Hepatocyte (in vitro differentiated cells): ENCODE data around the gene RBBP5. TPM values are rescaled to one million over a fixed set of nuclear protein-coding genes. Genes with fewer than 3 reads are reported as not detected.

Experiments
- DNase-seq: peaks from one replicate; pipeline ENCODE4 v3.0.0-alpha.2; 2016; ENCODE audit warnings: low spot score
- H2AFZ ChIP-seq: fragments of 200-600 bp; sonication (generic); 2 replicates; pipeline ENCODE4 v1.6.0; 2016; ENCODE audit warnings: antibody characterized with exemption, mild to moderate bottlenecking
- H3K27ac ChIP-seq: fragments of 200-600 bp; sonication (generic); 2 replicates; pipeline ENCODE4 v1.5.1; 2016; ENCODE audit warnings: mild to moderate bottlenecking
- H3K27me3 ChIP-seq: fragments of 200-600 bp; sonication (generic); 2 replicates; pipeline ENCODE4 v1.6.1; 2016
- H3K36me3 ChIP-seq: fragments of 200-600 bp; sonication (generic); replicated peaks from 2 replicates; pipeline ENCODE4 v1.5.1; 2016; ENCODE audit warnings: low read depth; ENCODE audit not compliant: insufficient read depth
- H3K4me1 ChIP-seq: fragments of 200-600 bp; sonication (generic); 2 replicates; pipeline ENCODE4 v1.5.1; 2016; ENCODE audit warnings: mild to moderate bottlenecking, moderate library complexity; ENCODE audit not compliant: insufficient read depth
- H3K4me2 ChIP-seq: fragments of 200-600 bp; sonication (generic); 2 replicates; pipeline ENCODE4 v1.6.0; 2016
- H3K4me3 ChIP-seq: fragments of 200-600 bp; sonication (generic); 2 replicates; pipeline ENCODE4 v1.5.1; 2016; ENCODE audit warnings: mild to moderate bottlenecking
- H3K79me2 ChIP-seq: fragments of 200-600 bp; sonication (generic); 2 replicates; pipeline ENCODE4 v1.6.0; 2017; ENCODE audit warnings: mild to moderate bottlenecking
- H3K9me2 ChIP-seq: fragments of 200-600 bp; sonication (generic); replicated peaks from 2 replicates; pipeline ENCODE4 v1.6.0; 2017; ENCODE audit warnings: mild to moderate bottlenecking; ENCODE audit not compliant: insufficient read depth
- H3K9me3 ChIP-seq: fragments of 200-600 bp; sonication (generic); 2 replicates; pipeline ENCODE4 v1.5.1; 2016; ENCODE audit warnings: low read depth, mild to moderate bottlenecking
- H4K20me1 ChIP-seq: fragments of 200-600 bp; sonication (generic); 2 replicates; pipeline ENCODE4 v1.6.0; 2016; ENCODE audit warnings: mild to moderate bottlenecking; ENCODE audit not compliant: insufficient read depth, poor library complexity, severe bottlenecking
- CTCF ChIP-seq: fragments of 200-600 bp; sonication (generic); IDR thresholded peaks from 2 replicates; pipeline ENCODE4 v1.5.1; 2016; ENCODE audit warnings: antibody characterized with exemption, mild to moderate bottlenecking; ENCODE audit not compliant: poor library complexity
- EZH2 ChIP-seq: fragments of 200-600 bp; sonication (generic); IDR thresholded peaks from 2 replicates; pipeline ENCODE4 v1.6.1; 2016; ENCODE audit warnings: antibody characterized with exemption, mild to moderate bottlenecking, borderline replicate concordance
- EZH2phosphoT487 ChIP-seq: fragments of 200-600 bp; sonication (generic); IDR thresholded peaks from one replicate; pipeline ENCODE4 v1.6.1; 2018; ENCODE audit warnings: antibody characterized with exemption, mild to moderate bottlenecking, low read depth, moderate library complexity; ENCODE audit not compliant: unreplicated experiment, severe bottlenecking
- WGBS: methylation state at CpG from one replicate; pipeline ENCODE4 v1.1.6; 2016; ENCODE audit warnings: low lambda C conversion rate; ENCODE audit errors: missing lambda C conversion rate; 5-methylcytosine and 5-hydroxymethylcytosine counted together
- polyA plus RNA-seq: library from polyadenylated mRNA; unstranded; fragments of >200 nt; fragmentation: Nextera tagmentation; extraction: Ambion mirVana; gene quantifications from 2 replicates; pipeline ENCODE4 v1.2.1, GENCODE V29; 2016
- total RNA-seq: library from RNA; depleted of rRNA; stranded (reverse); fragments of >200 nt; gene quantifications from 2 replicates; pipeline ENCODE4 v1.2.3, GENCODE V29; 2014

The RBBP5 gene
- total and polyA plus RNA-seq, 2 experiments from 2014 or later, result 9.0 to 15.3 TPM

- H3K27ac ChIP-seq, result no peak overlapping the region
- H4K20me1 ChIP-seq, result no peaks in the 10 kb centered on the region
- no peaks in the 10 kb centered on the region for H3K9me3 ChIP-seq
- no peaks in the 10 kb centered on the region for H3K4me1 ChIP-seq
- DNase-seq, result no peak
- no peak overlapping the region for H3K4me2 ChIP-seq
- WGBS, result 65% methylated on average over 2 of the region's 2 CpGs
- H3K36me3 ChIP-seq, result no peaks in the 10 kb centered on the region
- TF ChIP-seq EZH2 (no peak), CTCF (no peak), EZH2phosphoT487 (no peak)
- H3K79me2 ChIP-seq, result no peaks in the 10 kb centered on the region
- H3K4me3 ChIP-seq, result no peak overlapping the region
- H3K27me3 ChIP-seq, result no peaks in the 10 kb centered on the region
- no peak overlapping the region for H2AFZ ChIP-seq
- H3K9me2 ChIP-seq, result no peaks in the 10 kb centered on the region
Observed at GRCh38 chr1:205068457-205069040, 53.2 kb downstream of the RBBP5 start.

GRCh38 chr1:205068001-205068400, 53.8 kb downstream of the RBBP5 start:
- 85% methylated on average over 4 of the region's 4 CpGs for WGBS
- no peak overlapping the region for H2AFZ ChIP-seq
- no peaks in the 10 kb centered on the region for H3K9me3 ChIP-seq
- H3K27me3 ChIP-seq, result no peaks in the 10 kb centered on the region
- H3K4me3 ChIP-seq, result no peak overlapping the region
- no peaks in the 10 kb centered on the region for H3K79me2 ChIP-seq
- no peaks in the 10 kb centered on the region for H3K9me2 ChIP-seq
- TF ChIP-seq CTCF (no peak), EZH2 (no peak), EZH2phosphoT487 (no peak)
- no peak overlapping the region for H3K4me2 ChIP-seq
- H3K36me3 ChIP-seq, result no peaks in the 10 kb centered on the region
- DNase-seq, result no peak
- H3K27ac ChIP-seq, result no peak overlapping the region
- no peaks in the 10 kb centered on the region for H3K4me1 ChIP-seq
- no peaks in the 10 kb centered on the region for H4K20me1 ChIP-seq

DNA sequence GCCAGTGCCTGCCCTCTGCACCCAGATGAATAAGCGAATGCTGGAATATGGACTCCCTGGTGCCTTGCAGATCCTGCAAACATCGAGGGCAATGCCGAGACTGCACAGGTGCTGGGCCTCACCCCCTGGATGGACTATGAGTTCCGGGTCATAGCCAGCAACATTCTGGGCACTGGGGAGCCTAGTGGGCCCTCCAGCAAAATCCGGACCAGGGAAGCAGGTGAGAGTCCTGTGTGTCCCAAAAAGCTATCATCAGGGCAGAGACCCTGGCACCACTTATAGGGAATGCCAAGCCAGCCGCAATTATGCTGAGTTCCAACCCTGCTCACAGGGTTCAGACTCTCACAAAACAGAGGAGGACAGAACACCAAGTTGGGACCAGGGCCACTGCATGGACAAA, 54.7 kb downstream of the RBBP5 start:
- H4K20me1 ChIP-seq, result no peaks in the 10 kb centered on the region
- no peak overlapping the region for H3K27ac ChIP-seq
- no peak for TF ChIP-seq CTCF
- TF ChIP-seq EZH2phosphoT487, result no peak
- no peak for TF ChIP-seq EZH2
- no peaks in the 10 kb centered on the region for H3K9me3 ChIP-seq
- no peaks in the 10 kb centered on the region for H3K27me3 ChIP-seq
- no peaks in the 10 kb centered on the region for H3K36me3 ChIP-seq
- no peaks in the 10 kb centered on the region for H3K4me1 ChIP-seq
- H3K79me2 ChIP-seq, result no peaks in the 10 kb centered on the region
- no peak overlapping the region for H3K4me2 ChIP-seq
- H3K9me2 ChIP-seq, result no peaks in the 10 kb centered on the region
- 89% methylated on average over 6 of the region's 6 CpGs for WGBS
- no peak for DNase-seq
- H2AFZ ChIP-seq, result no peak overlapping the region
- no peak overlapping the region for H3K4me3 ChIP-seq
